H1 (cell line): ENCODE data around the gene BRAP. TPM values are rescaled to one million over a fixed set of nuclear protein-coding genes. Genes with fewer than 3 reads are reported as not detected.
A peak's percentile ranks its signal among the peaks of the same experiment; 100 is the strongest.

Experiments
- GABPA ChIP-seq: IDR thresholded peaks from 2 replicates; pipeline ENCODE4 v1.6.1; 2011; ENCODE audit warnings: mild to moderate bottlenecking, low read length, moderate library complexity, borderline replicate concordance; ENCODE audit not compliant: insufficient read depth
- HDAC2 ChIP-seq, 2 experiments: fragments of 300-600 bp in 1 of 2; sonication (generic) in 1 of 2; IDR thresholded peaks; 2 replicates each; pipeline ENCODE4 v1.6.1; 2011 to 2012; ENCODE audit warnings: low read depth in 2 of 2, low read length in 2 of 2, mild to moderate bottlenecking in 2 of 2, moderate library complexity in 2 of 2, borderline replicate concordance in 1 of 2, inconsistent platforms in 1 of 2
- SIN3A ChIP-seq, 2 experiments: IDR thresholded peaks in 1 of 2; conservative IDR thresholded peaks in 1 of 2; 2 replicates each; pipeline ENCODE4 v1.6.1; 2011 to 2012; ENCODE audit warnings: low read length in 2 of 2, improper control_type of control experiment in 1 of 2, low read depth in 1 of 2, mild to moderate bottlenecking in 1 of 2
- polyA plus RNA-seq, 7 experiments: library from polyadenylated mRNA; depleted of rRNA in 3 of 7; stranded (reverse) in 5 of 7; unstranded in 2 of 7; fragments of >200 nt in 5 of 7; fragments of 200-250 nt in 2 of 7; gene quantifications; 1 replicate in 5 of 7; 2 replicates in 1 of 7; 4 replicates in 1 of 7; pipeline versions ENCODE4 v1.2.1 to v1.2.3, GENCODE V29; 2011 to 2013; ENCODE audit warnings: missing spikeins in 2 of 7, mixed read lengths in 2 of 7
- total RNA-seq: library from RNA; stranded (reverse); fragmentation: NEBNext Ultra II Directional; extraction: Animal tissue kit (Norgen Biotek cat#: 25700); gene quantifications from 2 replicates; pipeline ENCODE4 v1.2.1, GENCODE V29; 2021
- TF ChIP-seq, protein P1 (sequence below): fragments of 300-600 bp; sonication (generic); IDR thresholded peaks from 2 replicates; pipeline ENCODE4 v1.7.1; 2012; ENCODE audit warnings: low read length, moderate library complexity, mild to moderate bottlenecking, inconsistent platforms; ENCODE audit not compliant: insufficient replicate concordance
- TF ChIP-seq, protein P2 (sequence below), 3 experiments: IDR thresholded peaks; 1 replicate in 2 of 3; 2 replicates in 1 of 3; pipeline versions ENCODE4 v1.5.1 to v1.6.1; 2011; ENCODE audit warnings: low read length in 3 of 3, mild to moderate bottlenecking in 3 of 3, inconsistent platforms in 2 of 3, low read depth in 1 of 3, moderate library complexity in 1 of 3; ENCODE audit not compliant: insufficient read depth in 1 of 3; ENCODE audit errors: control extremely low read depth in 1 of 3

Gene BRAP
- total and polyA plus RNA-seq, 2 of the 8 experiments (the other 6 are each of a cell fraction or from before 2014, with no cell fraction given), result 12.8 to 22.2 TPM

DNA sequence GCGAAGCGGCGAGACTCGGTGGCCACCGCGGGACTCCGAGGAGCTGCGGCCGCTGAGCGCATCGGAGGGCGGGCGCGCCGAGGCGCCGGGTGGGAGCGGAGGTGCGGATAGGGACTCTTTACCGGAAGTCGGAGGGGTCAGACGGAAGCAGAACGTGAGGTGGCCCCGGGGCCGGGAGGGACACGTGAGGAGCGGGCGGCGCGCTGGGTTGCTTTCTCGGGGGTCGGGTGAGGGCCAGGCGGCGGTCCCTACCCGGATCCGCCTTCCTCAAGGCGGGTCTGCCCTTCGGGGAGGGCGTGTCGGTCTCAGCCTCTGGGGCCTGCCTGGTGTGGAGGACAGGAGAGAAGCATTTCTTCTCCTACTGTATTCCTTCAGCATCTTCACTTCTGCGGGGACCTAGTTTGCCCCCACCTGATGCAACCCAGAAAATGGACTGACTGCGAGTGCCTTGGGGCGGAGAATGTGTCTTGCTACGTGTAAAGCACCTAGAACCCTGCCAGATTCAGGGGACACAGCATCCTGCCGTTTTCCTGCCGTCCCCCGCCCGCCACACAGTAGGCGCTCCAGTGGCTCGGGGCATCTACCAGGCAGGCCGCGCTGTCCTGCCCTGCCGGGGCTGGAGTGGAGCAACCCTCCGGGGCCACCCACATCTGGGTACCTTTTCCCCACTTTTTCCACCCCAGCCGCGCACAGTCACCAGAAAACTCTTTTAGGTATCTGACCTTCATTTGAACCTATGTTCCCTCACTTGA lies 86.1 kb downstream of the BRAP start (continued):
- TF ChIP-seq, protein P1, sequence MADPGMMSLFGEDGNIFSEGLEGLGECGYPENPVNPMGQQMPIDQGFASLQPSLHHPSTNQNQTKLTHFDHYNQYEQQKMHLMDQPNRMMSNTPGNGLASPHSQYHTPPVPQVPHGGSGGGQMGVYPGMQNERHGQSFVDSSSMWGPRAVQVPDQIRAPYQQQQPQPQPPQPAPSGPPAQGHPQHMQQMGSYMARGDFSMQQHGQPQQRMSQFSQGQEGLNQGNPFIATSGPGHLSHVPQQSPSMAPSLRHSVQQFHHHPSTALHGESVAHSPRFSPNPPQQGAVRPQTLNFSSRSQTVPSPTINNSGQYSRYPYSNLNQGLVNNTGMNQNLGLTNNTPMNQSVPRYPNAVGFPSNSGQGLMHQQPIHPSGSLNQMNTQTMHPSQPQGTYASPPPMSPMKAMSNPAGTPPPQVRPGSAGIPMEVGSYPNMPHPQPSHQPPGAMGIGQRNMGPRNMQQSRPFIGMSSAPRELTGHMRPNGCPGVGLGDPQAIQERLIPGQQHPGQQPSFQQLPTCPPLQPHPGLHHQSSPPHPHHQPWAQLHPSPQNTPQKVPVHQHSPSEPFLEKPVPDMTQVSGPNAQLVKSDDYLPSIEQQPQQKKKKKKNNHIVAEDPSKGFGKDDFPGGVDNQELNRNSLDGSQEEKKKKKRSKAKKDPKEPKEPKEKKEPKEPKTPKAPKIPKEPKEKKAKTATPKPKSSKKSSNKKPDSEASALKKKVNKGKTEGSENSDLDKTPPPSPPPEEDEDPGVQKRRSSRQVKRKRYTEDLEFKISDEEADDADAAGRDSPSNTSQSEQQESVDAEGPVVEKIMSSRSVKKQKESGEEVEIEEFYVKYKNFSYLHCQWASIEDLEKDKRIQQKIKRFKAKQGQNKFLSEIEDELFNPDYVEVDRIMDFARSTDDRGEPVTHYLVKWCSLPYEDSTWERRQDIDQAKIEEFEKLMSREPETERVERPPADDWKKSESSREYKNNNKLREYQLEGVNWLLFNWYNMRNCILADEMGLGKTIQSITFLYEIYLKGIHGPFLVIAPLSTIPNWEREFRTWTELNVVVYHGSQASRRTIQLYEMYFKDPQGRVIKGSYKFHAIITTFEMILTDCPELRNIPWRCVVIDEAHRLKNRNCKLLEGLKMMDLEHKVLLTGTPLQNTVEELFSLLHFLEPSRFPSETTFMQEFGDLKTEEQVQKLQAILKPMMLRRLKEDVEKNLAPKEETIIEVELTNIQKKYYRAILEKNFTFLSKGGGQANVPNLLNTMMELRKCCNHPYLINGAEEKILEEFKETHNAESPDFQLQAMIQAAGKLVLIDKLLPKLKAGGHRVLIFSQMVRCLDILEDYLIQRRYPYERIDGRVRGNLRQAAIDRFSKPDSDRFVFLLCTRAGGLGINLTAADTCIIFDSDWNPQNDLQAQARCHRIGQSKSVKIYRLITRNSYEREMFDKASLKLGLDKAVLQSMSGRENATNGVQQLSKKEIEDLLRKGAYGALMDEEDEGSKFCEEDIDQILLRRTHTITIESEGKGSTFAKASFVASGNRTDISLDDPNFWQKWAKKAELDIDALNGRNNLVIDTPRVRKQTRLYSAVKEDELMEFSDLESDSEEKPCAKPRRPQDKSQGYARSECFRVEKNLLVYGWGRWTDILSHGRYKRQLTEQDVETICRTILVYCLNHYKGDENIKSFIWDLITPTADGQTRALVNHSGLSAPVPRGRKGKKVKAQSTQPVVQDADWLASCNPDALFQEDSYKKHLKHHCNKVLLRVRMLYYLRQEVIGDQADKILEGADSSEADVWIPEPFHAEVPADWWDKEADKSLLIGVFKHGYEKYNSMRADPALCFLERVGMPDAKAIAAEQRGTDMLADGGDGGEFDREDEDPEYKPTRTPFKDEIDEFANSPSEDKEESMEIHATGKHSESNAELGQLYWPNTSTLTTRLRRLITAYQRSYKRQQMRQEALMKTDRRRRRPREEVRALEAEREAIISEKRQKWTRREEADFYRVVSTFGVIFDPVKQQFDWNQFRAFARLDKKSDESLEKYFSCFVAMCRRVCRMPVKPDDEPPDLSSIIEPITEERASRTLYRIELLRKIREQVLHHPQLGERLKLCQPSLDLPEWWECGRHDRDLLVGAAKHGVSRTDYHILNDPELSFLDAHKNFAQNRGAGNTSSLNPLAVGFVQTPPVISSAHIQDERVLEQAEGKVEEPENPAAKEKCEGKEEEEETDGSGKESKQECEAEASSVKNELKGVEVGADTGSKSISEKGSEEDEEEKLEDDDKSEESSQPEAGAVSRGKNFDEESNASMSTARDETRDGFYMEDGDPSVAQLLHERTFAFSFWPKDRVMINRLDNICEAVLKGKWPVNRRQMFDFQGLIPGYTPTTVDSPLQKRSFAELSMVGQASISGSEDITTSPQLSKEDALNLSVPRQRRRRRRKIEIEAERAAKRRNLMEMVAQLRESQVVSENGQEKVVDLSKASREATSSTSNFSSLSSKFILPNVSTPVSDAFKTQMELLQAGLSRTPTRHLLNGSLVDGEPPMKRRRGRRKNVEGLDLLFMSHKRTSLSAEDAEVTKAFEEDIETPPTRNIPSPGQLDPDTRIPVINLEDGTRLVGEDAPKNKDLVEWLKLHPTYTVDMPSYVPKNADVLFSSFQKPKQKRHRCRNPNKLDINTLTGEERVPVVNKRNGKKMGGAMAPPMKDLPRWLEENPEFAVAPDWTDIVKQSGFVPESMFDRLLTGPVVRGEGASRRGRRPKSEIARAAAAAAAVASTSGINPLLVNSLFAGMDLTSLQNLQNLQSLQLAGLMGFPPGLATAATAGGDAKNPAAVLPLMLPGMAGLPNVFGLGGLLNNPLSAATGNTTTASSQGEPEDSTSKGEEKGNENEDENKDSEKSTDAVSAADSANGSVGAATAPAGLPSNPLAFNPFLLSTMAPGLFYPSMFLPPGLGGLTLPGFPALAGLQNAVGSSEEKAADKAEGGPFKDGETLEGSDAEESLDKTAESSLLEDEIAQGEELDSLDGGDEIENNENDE, result no peak
- peak; percentile 20 to 59; a peak in 2 of 4 replicates for TF ChIP-seq SIN3A (conservative IDR thresholded peaks at IDR 0.05 in 1 of 2, IDR thresholded peaks at IDR 0.05 in 1 of 2; ENCODE audit: low read depth in 1 of 2, low read length in 2 of 2)
- 0 out of 4 replicates have a peak, but pooled peaks of 1 of the 2 experiments have one; percentile 67 for TF ChIP-seq HDAC2 (IDR thresholded peaks at IDR 0.05; ENCODE audit: borderline replicate concordance in 1 of 2, low read depth in 2 of 2, low read length in 2 of 2)
- peak; percentile 96 for TF ChIP-seq GABPA
- TF ChIP-seq, protein P2, sequence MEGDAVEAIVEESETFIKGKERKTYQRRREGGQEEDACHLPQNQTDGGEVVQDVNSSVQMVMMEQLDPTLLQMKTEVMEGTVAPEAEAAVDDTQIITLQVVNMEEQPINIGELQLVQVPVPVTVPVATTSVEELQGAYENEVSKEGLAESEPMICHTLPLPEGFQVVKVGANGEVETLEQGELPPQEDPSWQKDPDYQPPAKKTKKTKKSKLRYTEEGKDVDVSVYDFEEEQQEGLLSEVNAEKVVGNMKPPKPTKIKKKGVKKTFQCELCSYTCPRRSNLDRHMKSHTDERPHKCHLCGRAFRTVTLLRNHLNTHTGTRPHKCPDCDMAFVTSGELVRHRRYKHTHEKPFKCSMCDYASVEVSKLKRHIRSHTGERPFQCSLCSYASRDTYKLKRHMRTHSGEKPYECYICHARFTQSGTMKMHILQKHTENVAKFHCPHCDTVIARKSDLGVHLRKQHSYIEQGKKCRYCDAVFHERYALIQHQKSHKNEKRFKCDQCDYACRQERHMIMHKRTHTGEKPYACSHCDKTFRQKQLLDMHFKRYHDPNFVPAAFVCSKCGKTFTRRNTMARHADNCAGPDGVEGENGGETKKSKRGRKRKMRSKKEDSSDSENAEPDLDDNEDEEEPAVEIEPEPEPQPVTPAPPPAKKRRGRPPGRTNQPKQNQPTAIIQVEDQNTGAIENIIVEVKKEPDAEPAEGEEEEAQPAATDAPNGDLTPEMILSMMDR (IDR thresholded peaks at IDR 0.05; ENCODE audit: control extremely low read depth in 1 of 3, insufficient read depth in 1 of 3, low read depth in 1 of 3, low read length in 3 of 3), result no peak
